GM19463 (cell line): ENCODE results near the gene PTGES3.
"Not testable (repeated sequence)": the region's sequence is repeated elsewhere in the genome, so short reads cannot be mapped to it uniquely, and the experiment has no call there.

Experiments used
- ATAC-seq: cut with Tn5 transposase; IDR thresholded peaks from one replicate; pipeline ENCODE4 v1.9.1; 2021; ENCODE audit warnings: mild to moderate bottlenecking, moderate library complexity; ENCODE audit not compliant: unreplicated experiment

Gene PTGES3

GRCh38 chr12:56688129-56688845 is at the start of gene PTGES3:
TSS of gene PTGES3 (minus strand) at chr12:56688284. CDS start at chr12:56687999, 285 bp downstream.
- ATAC-seq, result peak; percentile 59

- ATAC-seq, result no peak
Measured at GRCh38 chr12:56728139-56728861, 40.2 kb upstream of the PTGES3 start.

GRCh38 chr12:56726196-56726675 is 38.2 kb upstream of the PTGES3 start:
- ATAC-seq, result not testable (repeated sequence)

- no peak for ATAC-seq
Measured at GRCh38 chr12:56725723-56726102, 37.6 kb upstream of the PTGES3 start.

- peak; percentile 97 for ATAC-seq
Measured at GRCh38 chr12:56724972-56725722, 37.1 kb upstream of the PTGES3 start, which contains the start of gene NACA. TSS of gene NACA (minus strand) at chr12:56725299. CDS start at chr12:56724521, 778 bp downstream.

- no peak for ATAC-seq
Measured at GRCh38 chr12:56724701-56724971, 36.6 kb upstream of the PTGES3 start.

- no peak for ATAC-seq
Measured at GRCh38 chr12:56723889-56724700, 36.0 kb upstream of the PTGES3 start.

GRCh38 chr12:56723352-56723751 is 35.3 kb upstream of the PTGES3 start:
- no peak for ATAC-seq

GRCh38 chr12:56722832-56723231 is 34.7 kb upstream of the PTGES3 start:
- no peak for ATAC-seq

GRCh38 chr12:56721721-56722120 is 33.6 kb upstream of the PTGES3 start:
- no peak for ATAC-seq

- ATAC-seq, result no peak
Measured at GRCh38 chr12:56721216-56721615, 33.1 kb upstream of the PTGES3 start.

- ATAC-seq, result no peak
Measured at GRCh38 chr12:56720731-56721151, 32.7 kb upstream of the PTGES3 start.

GRCh38 chr12:56719056-56719455 is 31.0 kb upstream of the PTGES3 start:
- ATAC-seq, result no peak

GRCh38 chr12:56718636-56719035 is 30.6 kb upstream of the PTGES3 start:
- ATAC-seq, result no peak

GRCh38 chr12:56718149-56718548 is 30.1 kb upstream of the PTGES3 start:
- ATAC-seq, result no peak

GRCh38 chr12:56716933-56717880 is 29.1 kb upstream of the PTGES3 start:
- no peak for ATAC-seq

- ATAC-seq, result no peak
Measured at GRCh38 chr12:56716458-56716857, 28.4 kb upstream of the PTGES3 start.

GRCh38 chr12:56715798-56716197 is 27.7 kb upstream of the PTGES3 start:
- no peak for ATAC-seq

- no peak for ATAC-seq
Measured at GRCh38 chr12:56714431-56714929, 26.4 kb upstream of the PTGES3 start.
